Bronchial epithelial cell (primary cell): ENCODE measurements around the gene IFTAP. TPM values are rescaled to one million over a fixed set of nuclear protein-coding genes. Genes with fewer than 3 reads are reported as not detected.
A peak's percentile ranks its signal among the peaks of the same experiment; 100 is the strongest.
"Not testable (repeated sequence)": the region's sequence is repeated elsewhere in the genome, so short reads cannot be mapped to it uniquely, and the experiment has no call there.

ENCODE experiments used
- DNase-seq: peaks from one replicate; pipeline ENCODE4 v3.0.0-alpha.2; 2010; ENCODE audit warnings: low read depth
- FAIRE-seq: peaks from 2 replicates; lab custom pipeline; 2011; peaks lifted over from hg19 to GRCh38; lab: Jason Lieb, UNC
- H3K27me3 ChIP-seq: 2 replicates; pipeline ENCODE4 v1.5.1; 2011; ENCODE audit warnings: low read length; ENCODE audit not compliant: control insufficient read depth, insufficient read depth
- H3K36me3 ChIP-seq: 2 replicates; pipeline ENCODE4 v1.5.1; 2011; ENCODE audit warnings: low read length; ENCODE audit not compliant: control insufficient read depth, insufficient read depth
- H3K4me3 ChIP-seq: 2 replicates; pipeline ENCODE4 v1.5.1; 2011; ENCODE audit warnings: mild to moderate bottlenecking, low read depth, low read length, control low read depth
- CTCF ChIP-seq: IDR thresholded peaks from 2 replicates; pipeline ENCODE4 v1.5.1; 2011; ENCODE audit warnings: mild to moderate bottlenecking, moderate library complexity, low read length, control low read depth, inconsistent platforms; ENCODE audit not compliant: insufficient read depth, severe bottlenecking
- total RNA-seq: library from RNA; depleted of rRNA; stranded (reverse); fragments of >200 nt; gene quantifications from 2 replicates; pipeline ENCODE4 v1.2.1, GENCODE V29; 2014

Gene IFTAP
- total RNA-seq, result 16.1 and 17.2 TPM in 2 replicates

GRCh38 chr11:36594316-36594989, at the start of gene IFTAP:
IFTAP (plus strand) TSS chr11:36594502; CDS start chr11:36610104, 15,602 bp downstream.
- no peaks in the 10 kb centered on the region for H3K36me3 ChIP-seq
- DNase-seq, result peak; percentile 93
- H3K27me3 ChIP-seq, result no peaks in the 10 kb centered on the region
- H3K4me3 ChIP-seq, result peak within 1 kb of the TSS; percentile 48
- no peak for TF ChIP-seq CTCF
- peak; percentile 36 for FAIRE-seq

- no peak for DNase-seq
- Histone ChIP-seq H3K4me3 (no peak overlapping the region), H3K27me3 (no peaks in the 10 kb centered on the region), H3K36me3 (no peaks in the 10 kb centered on the region)
- TF ChIP-seq CTCF, result no peak
- no peak for FAIRE-seq
Measured at GRCh38 chr11:36550385-36551115, 43.8 kb upstream of the IFTAP start.

GRCh38 chr11:36557390-36557789, 36.9 kb upstream of the IFTAP start:
- FAIRE-seq, DNase-seq, H3K27me3 ChIP-seq, H3K36me3 ChIP-seq, H3K4me3 ChIP-seq: not testable (repeated sequence)

GRCh38 chr11:36557991-36558390, 36.3 kb upstream of the IFTAP start:
- DNase-seq, result peak; percentile 68
- FAIRE-seq, result no peak
- H3K4me3 ChIP-seq, result no peak overlapping the region

GRCh38 chr11:36558571-36559413, 35.5 kb upstream of the IFTAP start:
- FAIRE-seq (no peak), DNase-seq (no peak)
- H3K27me3 ChIP-seq, result no peaks in the 10 kb centered on the region
- no peak for TF ChIP-seq CTCF
- H3K4me3 ChIP-seq, result no peak overlapping the region
- no peaks in the 10 kb centered on the region for H3K36me3 ChIP-seq

More at GRCh38 chr11:36557991-36558390, 36.3 kb upstream of the IFTAP start:
- H3K36me3 ChIP-seq, result no peaks in the 10 kb centered on the region
- no peak for TF ChIP-seq CTCF
- H3K27me3 ChIP-seq, result no peaks in the 10 kb centered on the region
